ENCODE data around the gene OR7D2.
"Not testable (repeated sequence)": the region's sequence is repeated elsewhere in the genome, so short reads cannot be mapped to it uniquely, and the experiment has no call there.

Gene OR7D2

DNA sequence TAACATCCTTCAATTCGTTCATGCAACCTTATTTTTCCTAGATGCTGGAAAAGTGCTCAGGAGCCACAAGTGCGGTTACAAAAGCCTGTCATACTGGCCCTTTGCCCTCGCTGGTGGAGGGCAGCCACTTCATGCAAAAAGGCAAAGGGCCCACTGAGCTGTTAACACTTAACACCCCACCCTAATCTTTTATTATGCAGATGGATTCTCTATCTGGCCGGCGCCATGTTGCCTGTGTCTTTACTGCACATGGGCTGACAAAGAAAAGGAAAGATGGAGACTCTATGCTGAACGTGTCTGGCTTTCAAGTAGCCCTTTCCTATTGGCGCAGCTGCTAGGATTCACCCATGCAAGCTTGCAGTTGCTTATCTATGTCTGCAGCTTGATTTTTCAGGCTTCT, 10.8 kb downstream of the OR7D2 start:
- TF ChIP-seq, protein P1, sequence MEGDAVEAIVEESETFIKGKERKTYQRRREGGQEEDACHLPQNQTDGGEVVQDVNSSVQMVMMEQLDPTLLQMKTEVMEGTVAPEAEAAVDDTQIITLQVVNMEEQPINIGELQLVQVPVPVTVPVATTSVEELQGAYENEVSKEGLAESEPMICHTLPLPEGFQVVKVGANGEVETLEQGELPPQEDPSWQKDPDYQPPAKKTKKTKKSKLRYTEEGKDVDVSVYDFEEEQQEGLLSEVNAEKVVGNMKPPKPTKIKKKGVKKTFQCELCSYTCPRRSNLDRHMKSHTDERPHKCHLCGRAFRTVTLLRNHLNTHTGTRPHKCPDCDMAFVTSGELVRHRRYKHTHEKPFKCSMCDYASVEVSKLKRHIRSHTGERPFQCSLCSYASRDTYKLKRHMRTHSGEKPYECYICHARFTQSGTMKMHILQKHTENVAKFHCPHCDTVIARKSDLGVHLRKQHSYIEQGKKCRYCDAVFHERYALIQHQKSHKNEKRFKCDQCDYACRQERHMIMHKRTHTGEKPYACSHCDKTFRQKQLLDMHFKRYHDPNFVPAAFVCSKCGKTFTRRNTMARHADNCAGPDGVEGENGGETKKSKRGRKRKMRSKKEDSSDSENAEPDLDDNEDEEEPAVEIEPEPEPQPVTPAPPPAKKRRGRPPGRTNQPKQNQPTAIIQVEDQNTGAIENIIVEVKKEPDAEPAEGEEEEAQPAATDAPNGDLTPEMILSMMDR (conservative IDR thresholded peaks at IDR 0.05): no peak
- TF ChIP-seq ZFX (IDR thresholded peaks at IDR 0.05): no peak
- H3K27ac ChIP-seq: no peak overlapping the region

DNA sequence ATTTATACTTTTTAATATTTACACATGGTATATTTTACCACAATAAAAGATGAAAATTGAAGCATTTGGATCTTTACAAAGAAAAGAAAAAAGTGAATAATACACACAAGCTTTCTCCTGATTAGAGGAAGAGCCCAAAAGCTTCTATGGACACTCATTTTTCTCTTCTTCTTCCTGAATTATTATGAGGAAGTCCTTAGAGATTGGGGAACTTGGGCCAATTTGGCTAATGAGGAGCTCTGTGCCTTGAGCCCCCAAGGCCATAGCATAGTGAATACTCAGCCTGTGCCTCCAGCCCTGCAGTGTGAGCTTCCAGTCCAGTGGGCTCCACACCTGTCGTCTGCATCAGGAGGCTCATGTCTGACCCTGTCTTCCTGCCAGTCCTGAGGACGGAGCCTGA, 19.3 kb downstream of the OR7D2 start:
- H3K27ac ChIP-seq: not testable (repeated sequence)

DNA sequence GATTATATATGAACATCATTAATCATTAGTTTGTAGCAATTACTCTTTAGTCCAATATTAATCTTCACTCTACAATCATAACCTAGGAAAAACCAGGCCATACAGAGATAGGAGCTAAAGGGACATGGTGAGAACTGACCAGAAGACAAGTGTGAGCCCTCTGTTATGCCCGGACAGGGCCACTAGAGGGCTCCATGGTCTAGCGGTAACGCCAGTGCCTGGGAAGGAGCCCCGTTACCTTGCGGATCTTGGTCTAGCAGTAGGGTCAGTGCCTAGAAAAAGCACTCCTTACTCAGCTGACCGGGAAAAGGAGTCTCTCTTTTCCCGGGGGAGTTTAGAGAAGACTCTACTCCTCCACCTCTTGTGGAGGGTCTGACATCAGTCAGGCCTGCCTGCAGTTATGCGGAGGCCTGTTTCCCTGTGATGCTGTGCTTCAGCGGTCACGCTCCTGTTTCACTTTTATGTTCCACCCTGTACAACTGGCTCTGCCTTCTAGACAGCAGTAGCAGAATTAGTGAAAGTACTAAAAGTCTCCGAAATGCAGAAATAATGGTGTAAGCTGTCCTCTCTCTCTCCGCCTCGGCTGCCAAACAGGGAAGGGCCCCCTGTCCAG, 26.8 kb downstream of the OR7D2 start:
- no peak overlapping the region for H3K27ac ChIP-seq
- no peak for TF ChIP-seq ZFX (IDR thresholded peaks at IDR 0.05)
- TF ChIP-seq, protein P1 (conservative IDR thresholded peaks at IDR 0.05): peak; percentile 94

DNA sequence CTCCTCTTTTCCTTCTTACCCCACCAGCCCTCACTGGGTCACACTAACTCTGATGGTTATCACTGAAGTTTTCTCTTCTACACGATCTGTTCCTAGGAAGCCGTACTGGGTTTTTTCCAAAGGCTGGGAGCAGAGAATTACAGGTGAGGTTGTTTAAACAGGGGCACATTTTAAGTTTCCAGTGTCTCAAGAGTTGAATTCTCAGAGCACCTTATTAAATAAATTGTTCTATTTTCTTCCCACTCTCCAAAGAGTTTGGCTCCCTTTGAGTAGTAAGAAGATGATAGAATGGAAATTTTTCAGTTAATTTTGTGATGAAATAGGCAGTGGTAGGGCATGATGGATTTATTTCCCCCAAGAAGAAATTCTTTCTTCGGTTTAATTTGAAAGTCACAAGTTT, 40.7 kb downstream of the OR7D2 start, which contains the start of gene OR7D4:
OR7D4 (minus strand) TSS at position 101 of the 400 bp plus-strand sequence. CDS start 4,752 bp downstream, outside the sequence.
- TF ChIP-seq, protein P1 (conservative IDR thresholded peaks at IDR 0.05): no peak
- no peak for TF ChIP-seq ZFX (IDR thresholded peaks at IDR 0.05)
- no peak within 1 kb of the TSS for H3K27ac ChIP-seq
